ENCODE results near the gene FAM8A1. TPM values are rescaled to one million over a fixed set of nuclear protein-coding genes. Genes with fewer than 3 reads are reported as not detected.

The FAM8A1 gene
- total RNA-seq, 1 donor from 2014 or later: 9.8 TPM

- TF ChIP-seq, protein P1, sequence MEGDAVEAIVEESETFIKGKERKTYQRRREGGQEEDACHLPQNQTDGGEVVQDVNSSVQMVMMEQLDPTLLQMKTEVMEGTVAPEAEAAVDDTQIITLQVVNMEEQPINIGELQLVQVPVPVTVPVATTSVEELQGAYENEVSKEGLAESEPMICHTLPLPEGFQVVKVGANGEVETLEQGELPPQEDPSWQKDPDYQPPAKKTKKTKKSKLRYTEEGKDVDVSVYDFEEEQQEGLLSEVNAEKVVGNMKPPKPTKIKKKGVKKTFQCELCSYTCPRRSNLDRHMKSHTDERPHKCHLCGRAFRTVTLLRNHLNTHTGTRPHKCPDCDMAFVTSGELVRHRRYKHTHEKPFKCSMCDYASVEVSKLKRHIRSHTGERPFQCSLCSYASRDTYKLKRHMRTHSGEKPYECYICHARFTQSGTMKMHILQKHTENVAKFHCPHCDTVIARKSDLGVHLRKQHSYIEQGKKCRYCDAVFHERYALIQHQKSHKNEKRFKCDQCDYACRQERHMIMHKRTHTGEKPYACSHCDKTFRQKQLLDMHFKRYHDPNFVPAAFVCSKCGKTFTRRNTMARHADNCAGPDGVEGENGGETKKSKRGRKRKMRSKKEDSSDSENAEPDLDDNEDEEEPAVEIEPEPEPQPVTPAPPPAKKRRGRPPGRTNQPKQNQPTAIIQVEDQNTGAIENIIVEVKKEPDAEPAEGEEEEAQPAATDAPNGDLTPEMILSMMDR (IDR thresholded peaks at IDR 0.05; ENCODE audit: insufficient read depth, low read length, poor library complexity, severe bottlenecking): no peak
- Histone ChIP-seq H3K27me3 (ENCODE audit: control insufficient read depth, insufficient read depth, low read length) (no peaks in the 10 kb centered on the region), H3K36me3 (ENCODE audit: control insufficient read depth, insufficient read depth, low read length) (no peaks in the 10 kb centered on the region), H3K4me3 (ENCODE audit: low read depth, low read length) (no peak overlapping the region)
- no peak for DNase-seq (ENCODE audit: low read depth)
Observed at GRCh38 chr6:17629824-17630510, 29.9 kb downstream of the FAM8A1 start.

- Histone ChIP-seq H3K36me3 (ENCODE audit: control insufficient read depth, insufficient read depth, low read length) (no peaks in the 10 kb centered on the region), H3K27me3 (ENCODE audit: control insufficient read depth, insufficient read depth, low read length) (no peaks in the 10 kb centered on the region), H3K4me3 (ENCODE audit: low read depth, low read length) (no peak overlapping the region)
- no peak for DNase-seq (ENCODE audit: low read depth)
- TF ChIP-seq, protein P1 (IDR thresholded peaks at IDR 0.05; ENCODE audit: insufficient read depth, low read length, poor library complexity, severe bottlenecking): no peak
Observed at GRCh38 chr6:17630511-17631073, 30.5 kb downstream of the FAM8A1 start.

DNA sequence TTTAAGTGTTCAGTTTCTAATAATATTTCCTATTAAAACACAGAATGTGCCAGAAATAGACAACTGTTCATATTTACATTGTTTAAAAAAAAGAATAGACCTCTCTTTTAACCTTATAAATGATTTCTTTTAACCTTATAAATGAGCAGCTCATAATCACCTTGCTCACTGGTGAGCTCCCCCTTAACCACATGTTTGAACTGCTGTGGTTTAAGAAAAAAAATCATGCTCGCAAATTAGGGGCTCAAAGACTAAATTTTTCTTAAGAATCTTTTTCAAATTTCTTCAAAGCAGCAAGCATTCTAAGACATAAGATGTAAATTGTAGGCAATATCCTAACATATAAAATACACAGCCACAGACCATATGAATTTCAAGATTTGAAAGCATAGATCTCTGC lies 32.8 kb downstream of the FAM8A1 start:
- no peak for DNase-seq (ENCODE audit: low read depth)
- Histone ChIP-seq H3K4me3 (ENCODE audit: low read depth, low read length) (no peak overlapping the region), H3K36me3 (ENCODE audit: control insufficient read depth, insufficient read depth, low read length) (no peaks in the 10 kb centered on the region), H3K27me3 (ENCODE audit: control insufficient read depth, insufficient read depth, low read length) (no peaks in the 10 kb centered on the region)
- TF ChIP-seq, protein P1 (IDR thresholded peaks at IDR 0.05; ENCODE audit: insufficient read depth, low read length, poor library complexity, severe bottlenecking): no peak

DNA sequence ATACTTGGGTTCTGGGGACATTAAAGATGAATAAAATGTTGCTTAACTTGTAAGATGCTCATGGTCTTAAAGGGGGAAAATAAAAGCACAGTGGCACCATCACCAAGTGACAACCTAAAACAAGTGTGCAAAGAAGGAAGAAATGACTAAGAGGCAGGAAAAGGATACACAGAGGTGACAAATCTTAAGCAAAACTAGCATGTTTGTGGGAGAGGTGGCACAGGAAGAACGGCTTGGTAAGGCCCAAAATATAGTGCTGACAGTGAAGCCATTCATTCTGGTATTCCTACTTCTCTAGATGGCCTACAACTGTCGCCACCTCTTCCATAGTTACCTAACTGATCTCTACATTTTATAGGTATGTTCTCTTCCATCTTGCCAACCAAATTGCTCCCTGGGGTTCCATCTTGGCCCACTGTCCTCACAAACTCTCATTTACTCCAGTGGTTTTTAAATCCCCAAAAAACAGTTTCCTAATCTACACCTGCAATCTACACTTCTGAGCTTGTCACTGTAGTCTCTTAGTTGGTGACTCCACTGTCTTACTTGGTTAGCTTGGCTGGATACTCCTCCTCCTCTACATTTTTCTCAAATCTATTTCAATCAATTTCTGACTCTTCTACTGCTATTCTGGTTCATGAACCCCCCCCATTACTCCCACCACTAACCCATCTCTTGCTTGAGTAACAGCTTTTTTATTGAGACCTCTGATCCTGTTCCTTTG lies 33.5 kb downstream of the FAM8A1 start:
- no peaks in the 10 kb centered on the region for H3K36me3 ChIP-seq (ENCODE audit: control insufficient read depth, insufficient read depth, low read length)
- no peak overlapping the region for H3K4me3 ChIP-seq (ENCODE audit: low read depth, low read length)
- TF ChIP-seq, protein P1 (IDR thresholded peaks at IDR 0.05; ENCODE audit: insufficient read depth, low read length, poor library complexity, severe bottlenecking): no peak
- DNase-seq (ENCODE audit: low read depth): no peak
- H3K27me3 ChIP-seq (ENCODE audit: control insufficient read depth, insufficient read depth, low read length): no peaks in the 10 kb centered on the region

- TF ChIP-seq, protein P1 (IDR thresholded peaks at IDR 0.05; ENCODE audit: insufficient read depth, low read length, poor library complexity, severe bottlenecking): no peak
- DNase-seq (ENCODE audit: low read depth): no peak
- Histone ChIP-seq H3K36me3 (ENCODE audit: control insufficient read depth, insufficient read depth, low read length) (no peaks in the 10 kb centered on the region), H3K27me3 (ENCODE audit: control insufficient read depth, insufficient read depth, low read length) (no peaks in the 10 kb centered on the region), H3K4me3 (ENCODE audit: low read depth, low read length) (no peak overlapping the region)
Observed at GRCh38 chr6:17635568-17635967, 35.5 kb downstream of the FAM8A1 start.

All from kidney epithelial cell (primary cell).